ENCODE results near the gene PDZD7.

The PDZD7 gene

GRCh38 chr10:101031128-101031795 lies at the start of gene PDZD7, which contains the start of gene SFXN3:
TSS of gene PDZD7 (minus strand) at chr10:101031129. CDS start at chr10:101030219, 910 bp downstream.
TSS of gene SFXN3 (plus strand) at chr10:101031234. CDS start at chr10:101034695, 3,461 bp downstream.
- peak; percentile 71 for DNase-seq

GRCh38 chr10:101079874-101080273 lies 48.9 kb upstream of the PDZD7 start:
- DNase-seq = no peak

DNA sequence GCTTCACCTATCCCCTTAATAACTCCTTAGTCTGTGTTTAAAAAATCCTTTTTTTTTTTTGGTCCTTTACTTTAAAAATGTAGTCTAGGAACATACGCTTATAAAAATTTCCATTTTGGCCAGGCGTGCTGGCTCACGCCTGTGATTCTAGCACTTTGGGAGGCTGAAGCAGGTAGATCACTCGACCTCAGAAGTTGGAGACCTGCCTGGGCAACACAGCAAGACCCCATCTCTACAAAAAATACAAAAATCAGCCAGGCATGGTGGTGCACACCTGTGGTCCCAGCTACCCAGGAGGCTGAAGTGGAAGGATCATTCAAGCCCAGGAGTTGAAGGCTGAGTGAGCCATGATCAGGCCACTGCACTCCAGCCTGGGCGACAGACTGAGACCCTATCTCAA lies 45.7 kb upstream of the PDZD7 start:
- DNase-seq = no peak

- DNase-seq = no peak
Observed at GRCh38 chr10:101075775-101076174, 44.8 kb upstream of the PDZD7 start.

GRCh38 chr10:101073631-101074030 lies 42.7 kb upstream of the PDZD7 start:
- no peak for DNase-seq

- no peak for DNase-seq
Observed at GRCh38 chr10:101072923-101073322, 42.0 kb upstream of the PDZD7 start.

DNA sequence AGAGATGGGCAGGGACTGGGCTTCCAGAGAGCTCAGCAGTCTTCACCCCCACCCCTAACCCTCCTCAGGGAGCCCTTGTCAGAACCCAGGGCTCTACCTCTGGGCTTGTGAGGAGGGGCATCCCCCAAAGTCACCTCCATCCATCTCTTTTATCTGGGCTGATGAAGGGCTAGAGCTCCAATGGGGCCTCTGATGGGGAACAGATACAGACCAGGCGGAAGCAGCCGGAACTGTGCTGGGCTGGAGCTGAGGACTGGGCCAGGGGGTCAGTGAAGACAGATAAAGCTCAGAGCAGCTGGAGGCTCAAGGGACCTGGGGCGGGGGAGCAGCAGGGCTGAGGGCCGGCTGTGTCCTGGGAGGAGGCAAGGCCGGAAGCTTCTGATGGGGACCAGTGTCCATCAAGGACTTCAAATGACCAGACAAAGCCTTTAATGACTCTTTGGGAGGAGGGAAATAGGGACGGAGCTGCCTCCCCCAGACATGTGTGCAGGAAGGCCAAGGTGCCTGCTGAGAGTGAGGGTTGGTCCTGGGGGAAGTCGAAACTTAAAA lies 41.0 kb upstream of the PDZD7 start:
- no peak for DNase-seq

DNA sequence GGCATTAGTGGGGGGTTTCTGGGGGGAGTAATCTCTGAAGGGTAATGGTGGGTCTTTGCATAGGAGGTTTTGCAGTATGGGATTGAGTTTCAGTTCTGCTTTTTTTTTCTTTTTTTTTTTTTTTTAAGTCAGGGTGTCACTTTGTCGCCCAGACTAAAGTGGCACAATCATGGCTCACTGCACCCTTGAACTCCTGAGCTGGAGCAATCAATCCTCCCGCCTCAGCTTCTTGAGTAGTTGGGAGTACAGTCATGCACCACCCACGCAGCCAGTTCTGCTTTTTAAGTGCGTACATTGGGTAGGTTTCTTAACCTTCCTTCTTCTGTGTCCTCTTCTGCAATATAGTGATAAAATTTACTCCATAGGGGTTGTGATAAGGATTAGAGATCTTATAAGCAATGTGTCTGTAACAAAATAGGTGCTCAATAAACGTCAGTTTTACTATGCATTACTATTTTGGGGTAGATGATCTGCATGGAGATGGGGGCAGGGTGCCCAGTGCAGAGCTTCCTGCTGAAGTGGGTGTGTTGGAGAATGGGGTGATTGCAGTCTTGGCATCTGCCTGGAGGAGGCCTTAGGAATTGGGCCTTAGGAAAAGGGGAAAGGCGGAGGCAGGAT lies 40.4 kb upstream of the PDZD7 start:
- DNase-seq = no peak

DNA sequence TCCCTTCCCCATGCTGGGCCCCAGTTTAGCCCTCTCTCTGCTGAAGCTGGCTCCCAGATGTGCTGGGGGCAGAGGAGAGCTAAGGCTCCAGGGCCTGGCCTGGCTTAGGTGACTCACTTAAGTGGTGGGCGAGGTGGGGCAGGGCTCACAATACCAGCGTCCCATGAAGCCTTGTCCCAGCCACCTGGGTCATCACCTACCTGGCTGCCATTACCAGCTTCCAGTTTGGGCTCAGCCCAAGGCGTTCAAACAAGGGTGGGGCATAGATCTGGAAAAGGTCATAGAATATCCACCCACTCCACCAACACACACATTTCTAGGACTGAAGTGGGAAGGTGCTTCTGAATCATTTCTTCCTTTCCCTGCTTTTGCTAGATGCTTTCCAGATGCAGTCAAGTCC lies 39.2 kb upstream of the PDZD7 start:
- DNase-seq = no peak

GRCh38 chr10:101069441-101069840 lies 38.5 kb upstream of the PDZD7 start:
- no peak for DNase-seq

GRCh38 chr10:101067356-101068083 lies 36.6 kb upstream of the PDZD7 start:
- peak; percentile 72 for DNase-seq

GRCh38 chr10:101066896-101067355 lies 36.0 kb upstream of the PDZD7 start:
- DNase-seq = no peak

DNA sequence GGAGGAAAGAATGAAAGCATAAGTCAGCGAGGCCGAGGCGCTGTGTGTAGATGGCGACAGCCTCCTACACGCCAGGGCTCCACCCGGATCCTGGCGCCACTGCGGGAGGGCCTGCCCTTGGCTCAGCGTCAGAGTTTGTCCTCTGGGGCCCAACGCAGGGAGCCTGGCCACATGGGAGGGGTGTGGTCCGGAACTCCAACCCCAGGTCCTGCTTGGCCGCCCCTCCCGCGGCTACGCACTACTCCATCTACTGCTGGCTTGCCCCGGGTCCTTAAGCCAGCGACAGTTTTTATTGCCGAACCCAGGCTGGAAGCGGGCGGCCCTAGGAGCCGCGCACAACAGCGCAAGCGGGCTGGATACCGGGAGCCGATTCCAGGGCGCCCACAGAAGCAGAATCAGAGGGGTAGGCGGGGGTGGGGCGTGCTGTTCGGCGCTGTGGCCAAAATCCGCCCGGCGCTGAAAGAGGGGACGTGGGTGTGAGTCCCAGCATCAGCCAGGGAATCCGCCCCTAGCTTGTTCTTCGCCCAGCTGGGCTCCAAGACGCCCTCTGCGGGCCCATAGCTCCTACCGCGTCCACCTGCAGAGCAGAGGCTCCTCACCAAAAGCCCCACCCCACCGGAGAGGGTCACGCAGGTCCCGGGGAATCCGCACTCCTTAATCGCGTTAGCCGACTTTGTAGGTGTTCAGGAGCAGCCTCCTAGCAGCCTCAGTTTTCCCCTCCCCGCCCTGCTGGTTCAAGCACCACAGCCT lies 35.4 kb upstream of the PDZD7 start:
- peak; percentile 68 for DNase-seq

DNA sequence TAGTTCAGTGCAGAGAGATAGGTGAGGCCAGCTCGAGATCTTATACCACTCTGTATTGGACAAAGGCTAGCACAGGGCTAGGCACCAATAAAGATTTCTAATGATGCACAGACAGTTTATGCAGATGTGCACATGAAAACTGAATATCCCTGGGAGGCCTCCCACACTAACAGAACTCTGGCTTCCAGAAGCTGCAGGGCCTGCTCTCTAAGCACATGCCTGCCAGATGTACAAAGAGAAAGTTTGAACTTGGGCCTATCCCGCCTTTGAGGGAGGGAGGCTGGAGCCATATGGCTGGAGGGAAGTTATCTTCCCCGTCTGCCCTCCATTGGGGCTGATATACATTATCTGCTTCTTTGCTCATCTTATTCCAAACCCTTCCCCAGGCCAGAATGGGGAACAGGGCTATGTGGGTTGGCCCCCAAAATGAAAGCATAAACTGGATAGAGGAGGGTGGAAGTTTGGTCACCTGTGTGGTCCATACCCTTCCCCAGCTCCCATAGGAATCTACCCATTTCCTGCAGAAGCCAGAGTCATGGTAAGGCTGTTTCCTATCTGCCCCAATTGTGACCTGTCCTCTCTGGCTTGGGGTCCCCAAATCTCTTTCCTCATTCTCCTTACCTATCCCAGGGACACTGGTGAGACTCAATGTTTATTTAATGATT lies 34.7 kb upstream of the PDZD7 start:
- DNase-seq = no peak

- DNase-seq = no peak
Observed at GRCh38 chr10:101064415-101065030, 33.6 kb upstream of the PDZD7 start.

- DNase-seq = no peak
Observed at GRCh38 chr10:101063548-101064414, 32.9 kb upstream of the PDZD7 start.

GRCh38 chr10:101063050-101063525 lies 32.2 kb upstream of the PDZD7 start:
- DNase-seq = no peak

DNA sequence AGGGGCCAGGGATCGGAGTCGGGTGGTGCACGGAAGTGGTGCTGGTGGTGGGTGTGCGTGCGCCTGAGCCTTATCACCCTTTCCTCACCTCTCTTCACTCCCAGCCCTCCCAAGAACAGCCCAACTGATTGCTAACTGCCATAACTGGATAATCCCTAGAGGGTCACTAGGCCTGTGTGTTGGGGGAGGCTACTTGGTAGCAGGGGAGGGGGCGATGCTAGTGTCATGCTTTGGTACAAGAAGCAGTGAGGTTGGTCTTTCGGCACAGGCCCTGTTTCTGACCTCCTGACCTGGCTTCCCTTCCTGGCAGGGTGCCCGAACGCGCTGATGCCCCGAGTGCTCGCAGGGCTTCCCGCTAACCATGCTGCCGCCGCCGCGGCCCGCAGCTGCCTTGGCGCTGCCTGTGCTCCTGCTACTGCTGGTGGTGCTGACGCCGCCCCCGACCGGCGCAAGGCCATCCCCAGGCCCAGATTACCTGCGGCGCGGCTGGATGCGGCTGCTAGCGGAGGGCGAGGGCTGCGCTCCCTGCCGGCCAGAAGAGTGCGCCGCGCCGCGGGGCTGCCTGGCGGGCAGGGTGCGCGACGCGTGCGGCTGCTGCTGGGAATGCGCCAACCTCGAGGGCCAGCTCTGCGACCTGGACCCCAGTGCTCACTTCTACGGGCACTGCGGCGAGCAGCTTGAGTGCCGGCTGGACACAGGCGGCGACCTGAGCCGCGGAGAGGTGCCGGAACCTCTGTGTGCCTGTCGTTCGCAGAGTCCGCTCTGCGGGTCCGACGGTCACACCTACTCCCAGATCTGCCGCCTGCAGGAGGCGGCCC lies 31.5 kb upstream of the PDZD7 start:
- DNase-seq = peak; percentile 60

DNA sequence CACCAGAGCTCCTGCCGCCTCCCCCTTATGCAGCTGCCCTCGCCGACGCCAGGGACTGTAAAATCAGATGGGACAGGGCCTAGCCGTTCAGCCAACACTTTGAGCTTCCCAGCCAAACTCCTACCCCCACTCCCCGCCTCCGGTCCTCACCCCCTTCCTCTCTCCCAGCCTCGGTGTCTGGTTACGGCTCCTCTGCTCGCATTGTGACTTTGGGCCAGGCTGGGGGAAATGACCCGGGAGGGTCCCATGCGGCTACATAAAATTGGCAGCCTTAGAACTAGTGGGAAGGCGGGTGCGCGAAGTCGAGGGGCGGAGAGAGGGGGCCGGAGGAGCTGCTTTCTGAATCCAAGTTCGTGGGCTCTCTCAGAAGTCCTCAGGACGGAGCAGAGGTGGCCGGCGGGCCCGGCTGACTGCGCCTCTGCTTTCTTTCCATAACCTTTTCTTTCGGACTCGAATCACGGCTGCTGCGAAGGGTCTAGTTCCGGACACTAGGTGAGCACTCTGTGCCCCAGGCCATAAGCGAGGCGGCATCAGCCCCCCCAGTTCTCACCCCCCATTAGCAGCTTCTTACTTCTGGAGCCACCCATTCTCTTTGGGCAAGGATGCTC lies 30.8 kb upstream of the PDZD7 start, which contains the start of gene KAZALD1:
KAZALD1 (plus strand) TSS at position 366 of the 608 bp plus-strand sequence. CDS start 604 bp downstream, outside the sequence.
- DNase-seq = no peak

All from DMS153 (cell line).